PC-3 (cell line): ENCODE measurements around the gene ADRM1.

Source experiments
- CTCF ChIP-seq: fragments of 300-600 bp; sonication (generic); conservative IDR thresholded peaks from 2 replicates; pipeline ENCODE4 v1.5.1; 2017; ENCODE audit warnings: antibody characterized with exemption, low read depth, mild to moderate bottlenecking, low read length
- EZH2 ChIP-seq: fragments of 300-600 bp; sonication (generic); IDR thresholded peaks from one replicate; pipeline ENCODE4 v1.6.1; 2017; ENCODE audit warnings: antibody characterized with exemption, mild to moderate bottlenecking, low read length; ENCODE audit not compliant: unreplicated experiment

DNA sequence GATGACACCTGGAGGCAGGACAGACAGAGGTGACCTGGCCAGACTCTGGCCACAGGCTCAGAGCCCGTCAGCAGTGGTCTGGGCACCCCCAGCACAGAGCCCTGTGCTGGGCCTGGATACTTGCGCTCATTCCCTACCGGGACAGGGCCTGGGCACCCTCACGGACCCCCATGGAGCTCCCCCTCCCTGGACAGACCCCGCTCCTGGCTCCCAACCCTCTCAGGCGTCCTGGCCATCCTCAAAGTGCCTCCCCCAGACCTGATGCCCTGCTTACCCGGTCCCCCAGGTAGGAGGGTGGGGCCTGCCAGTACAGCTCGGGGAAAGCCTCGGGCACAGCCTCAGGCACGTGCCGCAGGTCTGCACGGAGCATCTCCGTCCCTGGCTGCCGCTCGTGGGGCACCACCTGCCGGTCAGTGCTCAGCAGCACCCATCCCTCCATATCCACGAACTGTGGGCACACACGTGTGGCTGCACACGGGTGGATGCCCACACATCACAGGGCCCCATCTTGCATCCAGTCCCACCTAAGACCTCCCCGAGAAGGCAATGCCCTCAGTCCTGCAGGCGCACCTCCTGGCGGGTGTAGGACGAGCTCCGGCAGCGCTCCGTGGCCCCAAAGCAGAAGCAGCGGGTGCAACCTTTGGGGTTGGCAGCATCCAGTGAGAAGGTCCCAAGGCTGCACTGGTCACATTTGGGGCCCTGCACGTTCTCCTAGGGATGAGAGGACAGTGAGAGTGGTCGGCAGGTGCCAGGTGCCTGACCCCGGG lies 24.3 kb downstream of the ADRM1 start:
- TF ChIP-seq CTCF (no peak), EZH2 (no peak)
